GM19397 (cell line): Measurements from ENCODE around the gene CTXN1.

Experiments
- ATAC-seq: cut with Tn5 transposase; IDR thresholded peaks from one replicate; pipeline ENCODE4 v1.9.1; 2021; ENCODE audit warnings: mild to moderate bottlenecking, moderate library complexity; ENCODE audit not compliant: unreplicated experiment

CTXN1 gene

DNA sequence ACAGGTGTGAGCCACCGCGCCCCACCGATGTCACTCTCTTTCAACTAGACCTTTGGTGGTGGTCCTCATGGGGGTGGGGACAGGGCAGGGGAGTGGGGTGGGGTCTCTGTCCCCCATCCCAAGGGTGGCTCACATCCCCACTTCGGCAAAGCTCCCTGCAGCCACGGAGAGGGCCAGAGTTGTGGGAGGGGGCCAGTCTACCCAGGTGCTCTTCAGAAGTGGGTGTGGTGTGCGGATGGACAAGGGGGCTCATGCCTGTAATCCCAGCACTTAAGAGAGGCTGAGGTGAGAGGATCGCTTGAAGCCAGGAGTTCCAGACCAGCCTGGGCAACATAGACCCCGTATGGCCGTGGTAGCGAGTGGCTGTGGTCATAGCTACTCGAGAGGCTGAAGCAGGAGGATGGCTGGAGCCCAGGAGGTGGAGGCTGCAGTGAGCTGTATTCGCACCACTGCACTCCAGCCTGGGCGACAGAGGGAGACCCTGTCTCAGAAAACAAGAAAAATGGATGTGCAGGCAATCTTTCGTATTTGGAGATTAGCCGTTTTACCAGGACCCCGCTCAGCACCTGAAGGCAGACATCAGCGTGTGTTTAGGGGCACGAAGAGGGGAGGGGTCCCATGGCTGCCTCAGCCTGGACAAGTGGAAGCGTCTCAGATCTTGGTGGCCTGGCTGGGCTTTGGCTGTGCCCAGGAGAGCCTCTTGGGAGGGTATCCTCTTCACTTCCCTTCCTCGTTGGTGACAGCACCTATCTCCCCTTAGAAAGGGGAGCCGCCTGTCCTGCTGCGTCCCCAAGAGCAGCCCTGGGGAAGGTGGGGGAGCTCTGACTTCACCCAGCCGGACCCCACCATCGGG lies 10.5 kb downstream of the CTXN1 start:
- no peak for ATAC-seq

DNA sequence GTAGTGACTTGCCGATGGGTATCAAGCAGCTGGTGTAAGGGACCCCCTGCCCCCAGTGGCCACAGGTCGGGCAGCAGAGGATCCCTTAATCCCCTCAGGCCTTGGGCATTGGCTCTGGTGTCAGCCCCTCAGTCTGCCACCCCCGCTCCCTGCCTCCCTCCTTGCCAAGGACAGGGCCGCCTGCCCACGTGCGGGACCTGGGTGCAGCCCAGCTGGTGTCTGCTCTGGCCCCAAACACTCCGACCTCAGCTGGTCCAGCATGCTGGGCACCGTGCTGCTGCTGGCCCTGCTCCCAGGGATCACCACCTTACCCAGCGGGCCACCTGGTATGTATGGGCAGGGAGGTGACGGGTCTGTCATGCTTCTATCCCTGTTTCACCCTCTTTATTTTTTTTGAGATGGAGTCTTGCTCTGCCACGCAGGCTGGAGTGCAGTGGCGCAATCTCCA lies 11.3 kb downstream of the CTXN1 start, which contains the start of gene TGFBR3L:
Gene TGFBR3L, plus strand, starts transcription at position 233 of the 448 bp plus-strand sequence.
- no peak for ATAC-seq

DNA sequence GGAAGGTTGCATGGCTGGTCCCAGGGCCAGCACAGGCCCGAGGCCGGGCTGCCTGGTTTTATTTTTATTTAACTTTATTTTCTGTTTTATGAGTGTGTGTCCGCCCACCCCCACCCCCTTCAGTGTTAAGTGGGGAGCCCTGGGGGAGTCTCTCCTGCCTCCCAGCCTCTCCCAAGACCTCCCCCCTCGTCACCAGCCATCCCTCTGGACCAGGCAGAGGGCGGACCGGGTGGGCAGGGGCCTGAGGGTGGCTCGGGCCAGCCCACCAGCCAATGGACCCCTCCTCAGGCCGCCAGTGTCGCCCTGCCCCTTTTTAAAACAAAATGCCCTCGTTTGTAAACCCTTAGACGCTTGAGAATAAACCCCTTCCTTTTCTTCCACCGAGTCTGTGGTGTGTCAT lies 11.8 kb downstream of the CTXN1 start:
- ATAC-seq, result no peak

DNA sequence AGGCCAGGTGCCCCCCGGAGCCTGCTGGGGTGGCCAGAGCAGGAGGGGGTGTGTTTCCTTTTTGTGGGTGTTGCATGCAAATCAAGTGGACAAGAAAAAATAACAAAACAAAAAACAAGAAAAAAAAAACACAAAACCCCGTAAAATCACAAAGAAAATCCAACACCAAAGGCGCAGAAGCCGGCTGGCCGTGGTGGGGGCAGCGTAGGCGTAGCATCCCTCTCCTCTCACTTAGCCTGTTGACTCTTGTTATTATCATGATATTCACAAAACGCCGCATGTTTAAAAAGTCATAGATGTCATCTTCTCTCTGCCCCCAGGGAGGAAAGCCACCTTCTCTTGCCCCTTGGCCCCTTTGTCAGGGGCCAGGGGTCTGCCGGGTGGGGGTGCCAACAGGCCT lies 12.3 kb downstream of the CTXN1 start:
- no peak for ATAC-seq

DNA sequence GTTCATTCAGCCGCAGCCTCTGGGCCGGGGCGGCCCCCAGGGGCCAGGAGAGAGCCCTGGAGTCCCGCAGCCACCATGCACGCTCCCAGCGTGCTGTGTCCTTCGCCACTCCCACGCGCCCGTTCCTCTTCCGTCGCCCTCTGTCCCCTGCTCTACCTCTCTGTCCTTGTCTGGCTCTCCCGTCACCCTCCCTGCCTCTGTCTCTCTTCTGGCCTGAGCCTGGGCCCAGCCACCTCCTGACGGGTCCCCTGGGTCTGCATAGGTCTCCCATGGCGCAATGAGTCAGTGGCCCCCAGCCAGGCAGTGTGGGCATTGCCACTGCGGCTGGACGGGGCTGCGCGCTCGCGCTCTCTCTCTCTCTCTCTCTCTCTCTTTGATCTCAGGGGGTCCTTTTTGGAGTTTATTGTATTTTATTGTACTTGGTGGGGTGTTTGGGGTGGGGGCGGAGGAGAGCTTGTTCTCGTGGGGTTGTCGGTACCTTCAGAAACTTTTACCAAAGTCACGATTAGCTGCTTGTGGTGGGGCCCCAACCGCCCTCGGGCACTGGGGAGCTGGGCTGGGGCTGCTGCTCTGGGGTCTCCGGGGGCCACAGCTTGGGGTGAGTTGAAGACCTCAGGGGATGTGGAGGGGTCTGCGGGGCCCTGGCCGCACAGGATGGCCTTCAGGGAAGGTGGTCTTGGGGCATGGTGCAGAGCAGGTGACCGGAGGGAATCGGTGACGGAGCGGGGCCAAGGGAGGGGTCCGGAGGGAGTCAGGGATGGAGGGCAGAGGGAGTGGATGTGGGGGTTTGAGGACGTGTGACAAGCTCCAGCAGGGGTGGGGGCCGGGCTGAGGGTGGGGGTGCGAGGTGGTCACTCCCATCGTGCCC lies 13.0 kb downstream of the CTXN1 start:
- ATAC-seq, result no peak

DNA sequence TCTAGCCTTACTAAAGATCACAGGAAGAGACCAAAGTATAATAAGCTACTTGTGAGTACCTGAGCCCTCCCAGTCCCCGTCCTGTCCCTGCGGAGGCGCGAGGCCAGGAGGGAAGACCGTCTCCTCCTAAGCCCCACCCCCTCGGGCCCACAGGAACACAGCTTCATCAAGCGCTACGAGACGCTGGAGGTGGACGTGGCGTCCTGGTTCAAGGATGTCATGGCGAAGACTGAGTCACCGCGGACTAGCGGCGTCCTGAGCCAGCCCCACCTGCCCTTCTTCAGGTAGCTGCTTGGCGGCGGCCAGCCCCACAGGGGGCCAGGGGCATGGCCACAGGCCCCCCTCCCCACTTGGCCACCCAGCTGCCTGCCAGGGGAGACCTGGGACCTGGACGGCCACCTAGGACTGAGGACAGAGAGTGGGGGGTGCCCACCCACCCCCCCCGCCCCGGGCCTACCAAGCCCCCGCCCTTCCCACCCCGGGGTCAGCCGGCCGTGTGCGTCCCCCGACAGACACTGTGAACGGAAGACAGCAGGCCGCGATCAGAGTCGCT lies 13.7 kb downstream of the CTXN1 start:
- ATAC-seq, result no peak

DNA sequence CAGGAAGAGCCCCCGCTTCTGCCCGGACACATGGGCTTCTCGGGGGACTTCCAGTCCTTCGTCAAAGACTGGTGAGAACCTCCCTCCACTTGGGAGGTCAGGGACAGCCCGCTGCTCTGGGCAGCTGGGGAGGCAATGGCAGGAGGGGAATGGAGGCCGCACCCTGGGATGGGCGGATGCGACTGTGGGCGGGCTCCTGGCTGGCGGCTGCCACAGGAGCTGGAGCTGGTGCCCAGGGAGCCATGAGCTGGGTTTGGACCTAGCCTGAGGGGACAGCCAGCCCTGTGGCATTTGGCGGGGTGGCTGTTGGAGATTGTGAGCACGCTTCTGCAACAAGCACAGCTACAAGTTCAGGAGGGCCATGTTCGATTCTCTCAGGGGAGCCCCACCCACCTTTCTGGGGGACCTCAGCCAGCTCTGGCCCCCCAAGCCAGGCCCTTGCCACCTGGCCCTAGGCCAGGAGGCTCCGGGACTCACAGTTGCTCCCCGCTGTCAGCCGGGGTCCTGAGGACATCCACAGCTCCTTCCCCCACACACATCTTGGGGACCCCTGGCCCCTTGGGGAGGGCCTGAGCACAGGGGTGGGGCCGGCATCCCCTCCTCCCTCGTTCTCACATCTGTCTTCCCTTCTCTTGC lies 14.3 kb downstream of the CTXN1 start:
- no peak for ATAC-seq

DNA sequence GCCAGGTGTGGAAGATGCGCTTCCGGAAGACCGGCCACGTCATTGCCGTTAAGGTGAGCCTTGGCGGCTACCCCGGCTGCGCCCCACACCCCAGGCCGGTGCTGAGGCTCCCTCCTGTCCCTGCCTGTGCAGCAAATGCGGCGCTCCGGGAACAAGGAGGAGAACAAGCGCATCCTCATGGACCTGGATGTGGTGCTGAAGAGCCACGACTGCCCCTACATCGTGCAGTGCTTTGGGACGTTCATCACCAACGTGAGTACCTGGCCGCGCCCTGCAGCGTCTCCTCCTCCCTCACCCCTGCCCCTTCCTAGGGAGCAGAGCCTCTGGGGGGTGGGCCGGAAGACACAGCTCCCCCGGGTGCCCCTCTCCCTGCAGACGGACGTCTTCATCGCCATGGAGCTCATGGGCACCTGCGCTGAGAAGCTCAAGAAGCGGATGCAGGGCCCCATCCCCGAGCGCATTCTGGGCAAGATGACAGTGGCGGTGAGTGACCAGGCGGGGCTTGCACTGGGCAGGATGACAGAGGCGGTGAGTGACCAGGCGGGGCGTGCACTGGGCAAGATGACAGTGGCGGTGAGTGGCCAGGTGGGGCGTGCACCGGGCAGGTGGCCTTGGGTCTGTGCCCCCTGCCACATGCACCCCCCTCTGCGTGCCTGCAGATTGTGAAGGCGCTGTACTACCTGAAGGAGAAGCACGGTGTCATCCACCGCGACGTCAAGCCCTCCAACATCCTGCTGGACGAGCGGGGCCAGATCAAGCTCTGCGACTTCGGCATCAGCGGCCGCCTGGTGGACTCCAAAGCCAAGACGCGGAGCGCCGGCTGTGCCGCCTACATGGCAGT lies 15.4 kb downstream of the CTXN1 start:
- ATAC-seq, result no peak

DNA sequence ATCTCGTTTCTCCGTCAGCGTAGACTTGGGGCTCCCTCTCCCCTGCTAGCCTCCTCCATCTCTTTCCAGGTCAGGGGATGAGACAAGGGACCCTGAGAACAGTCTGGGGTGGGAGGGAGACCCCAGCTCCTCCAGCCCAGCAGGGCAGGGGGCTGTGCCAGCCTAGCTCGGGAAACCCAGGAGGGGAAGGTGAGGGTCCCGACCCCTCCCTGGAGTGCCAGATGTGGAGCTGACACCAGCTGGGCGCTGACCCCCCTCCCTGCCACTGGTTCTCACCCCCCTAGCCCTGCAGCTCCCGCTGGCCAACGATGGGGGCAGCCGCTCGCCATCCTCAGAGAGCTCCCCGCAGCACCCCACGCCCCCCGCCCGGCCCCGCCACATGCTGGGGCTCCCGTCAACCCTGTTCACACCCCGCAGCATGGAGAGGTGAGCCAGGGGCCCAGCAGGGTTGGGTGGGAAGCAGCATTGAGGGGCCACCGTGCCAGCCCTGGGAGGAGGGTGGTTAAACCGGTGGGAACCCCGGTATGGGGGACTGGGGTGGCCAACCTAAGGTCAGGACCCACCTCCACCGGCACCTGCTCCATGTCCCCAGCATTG lies 16.4 kb downstream of the CTXN1 start:
- ATAC-seq, result no peak

DNA sequence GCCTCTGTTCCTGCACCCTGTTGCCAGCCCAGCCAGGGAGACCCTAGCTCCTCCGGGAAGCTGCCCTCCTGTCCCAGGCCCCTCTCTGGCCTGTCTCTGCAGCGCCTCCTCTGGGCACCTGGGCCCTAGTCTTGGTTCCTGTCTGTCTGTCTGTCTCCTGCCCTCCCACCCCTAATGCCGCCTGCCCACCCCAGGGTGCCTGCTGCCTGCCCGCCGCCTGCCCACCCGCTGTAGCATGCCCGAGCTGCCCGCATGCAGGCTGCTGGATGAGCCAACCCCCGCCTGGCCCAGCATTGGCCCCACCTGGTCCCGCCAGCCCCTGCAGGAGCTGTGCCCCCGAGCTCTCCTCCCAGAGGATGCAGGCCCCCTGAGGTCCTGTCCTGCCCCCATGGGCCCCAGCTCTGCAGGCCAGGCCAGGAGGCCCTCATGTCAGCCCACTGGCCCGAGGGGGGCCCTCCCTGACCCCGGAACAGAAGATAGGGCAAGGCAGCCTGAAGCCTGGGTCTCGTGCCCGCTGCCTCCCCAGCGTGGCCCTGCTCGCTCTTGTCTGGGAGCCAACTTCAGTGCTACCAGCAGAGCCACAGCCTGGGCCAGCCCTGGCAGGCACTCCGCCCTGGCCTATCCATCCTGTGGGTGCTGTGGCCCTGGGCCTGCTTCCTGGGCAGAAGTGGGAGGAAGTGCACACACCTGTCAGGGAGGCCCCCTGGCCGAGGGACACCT lies 17.0 kb downstream of the CTXN1 start:
- ATAC-seq, result no peak

DNA sequence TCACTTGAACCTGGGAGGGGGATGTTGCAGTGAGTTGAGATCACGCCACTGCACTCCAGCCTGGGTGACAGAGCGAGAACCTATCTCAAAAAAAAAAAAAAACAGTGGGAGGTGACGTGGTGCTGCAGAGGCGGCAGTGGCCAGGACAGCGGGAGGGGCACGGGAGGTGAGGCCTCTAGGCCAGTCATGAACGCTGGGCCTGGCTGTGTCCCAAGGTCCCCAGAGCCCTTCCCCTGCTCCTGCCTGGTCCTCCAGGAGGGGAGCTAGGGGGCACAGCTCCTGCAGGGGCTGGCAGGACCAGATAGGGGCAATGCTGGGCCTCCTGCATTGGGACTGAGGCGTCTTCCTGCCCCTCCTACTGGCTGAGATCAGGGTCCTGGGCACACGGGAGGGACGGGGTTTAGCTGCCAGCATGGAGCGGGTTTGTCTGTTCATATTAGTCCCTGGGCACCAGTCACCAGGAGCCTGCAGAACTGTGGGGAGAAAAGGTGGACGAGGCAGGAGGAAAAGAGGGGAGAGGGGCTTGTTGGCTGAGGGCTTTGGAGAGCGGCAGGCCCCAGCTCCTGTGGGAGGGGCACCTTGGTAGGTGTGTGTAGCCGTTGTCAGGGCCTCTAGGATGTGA lies 17.7 kb downstream of the CTXN1 start:
- no peak for ATAC-seq

DNA sequence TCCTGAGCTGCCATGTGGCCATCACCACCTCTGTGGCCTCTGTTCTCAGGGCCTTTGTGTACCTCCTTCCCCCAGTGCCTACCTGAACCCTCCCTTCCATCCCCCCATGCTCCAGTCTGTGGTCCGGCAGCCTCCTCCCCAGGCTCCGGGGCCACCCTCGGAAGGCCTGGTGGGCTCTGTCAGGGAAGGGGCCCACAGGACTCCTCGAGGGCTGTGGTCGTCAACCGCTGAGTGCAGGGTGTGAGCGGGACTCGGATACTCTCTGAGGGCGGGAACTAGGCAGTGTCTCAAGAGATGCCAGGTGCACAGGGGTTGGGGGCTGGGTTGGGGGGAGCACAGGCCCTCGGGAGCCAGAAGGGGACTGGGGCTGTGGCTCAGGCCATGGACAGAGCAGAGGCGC lies 18.4 kb downstream of the CTXN1 start:
- no peak for ATAC-seq

DNA sequence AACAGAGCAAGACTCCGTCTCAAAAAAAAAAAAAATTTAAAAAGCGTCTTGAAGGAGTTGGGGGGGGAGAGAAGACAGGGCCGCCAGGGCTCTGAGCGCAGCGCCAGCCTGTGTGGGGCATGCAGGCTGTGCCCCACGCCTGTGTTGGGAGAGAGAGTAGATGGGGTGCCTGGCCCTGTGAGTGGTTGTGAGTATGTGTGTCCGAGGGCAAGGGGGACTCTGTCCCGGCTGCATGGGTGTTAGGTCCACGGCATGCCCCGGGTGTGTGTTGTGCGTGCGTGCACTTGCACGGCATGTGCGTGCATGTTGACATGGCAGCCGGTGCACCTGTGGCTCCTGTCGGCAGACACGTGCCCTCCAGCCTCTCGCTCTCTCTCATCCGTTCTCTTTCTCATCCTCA lies 18.8 kb downstream of the CTXN1 start:
- no peak for ATAC-seq

DNA sequence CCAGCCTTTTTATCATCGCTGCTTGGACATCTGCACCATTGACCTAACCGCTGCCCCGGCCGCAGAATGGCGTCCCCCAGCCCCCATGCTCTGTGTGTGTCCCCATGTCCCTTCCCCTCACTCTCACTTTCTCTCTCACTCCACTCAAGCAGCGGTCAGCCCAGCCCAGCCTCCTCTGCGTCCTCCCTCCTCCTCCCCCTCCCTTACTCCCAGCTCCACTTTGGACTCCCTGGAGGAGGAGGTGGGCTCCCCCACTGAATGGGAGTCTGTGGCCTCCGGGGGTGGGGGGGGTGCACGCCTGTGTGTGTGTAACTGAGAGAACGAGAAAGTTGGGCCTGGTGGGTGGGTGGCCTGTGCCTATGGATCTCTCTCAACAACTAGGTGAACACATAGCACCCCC lies 20.1 kb downstream of the CTXN1 start:
- no peak for ATAC-seq

DNA sequence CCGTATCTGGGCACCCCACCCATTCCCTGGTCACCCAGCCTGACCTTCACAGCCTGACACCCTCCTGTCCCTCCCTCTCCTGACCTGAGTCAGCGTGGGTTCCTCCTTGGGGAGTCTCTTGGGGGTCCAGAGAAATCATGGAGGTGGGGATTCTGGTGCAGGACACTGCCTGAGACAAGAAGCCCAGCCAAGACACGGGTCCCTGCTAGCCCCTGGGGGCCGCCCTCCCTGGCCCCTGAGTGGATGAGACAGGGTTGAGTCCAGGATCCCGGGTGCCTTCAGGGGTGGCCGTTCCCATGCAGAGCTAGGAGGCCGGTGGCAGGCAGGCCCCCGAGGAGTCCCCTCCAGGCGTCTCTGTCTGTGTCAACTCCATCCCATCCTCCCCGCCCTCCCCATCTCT lies 20.7 kb downstream of the CTXN1 start:
- ATAC-seq, result no peak

DNA sequence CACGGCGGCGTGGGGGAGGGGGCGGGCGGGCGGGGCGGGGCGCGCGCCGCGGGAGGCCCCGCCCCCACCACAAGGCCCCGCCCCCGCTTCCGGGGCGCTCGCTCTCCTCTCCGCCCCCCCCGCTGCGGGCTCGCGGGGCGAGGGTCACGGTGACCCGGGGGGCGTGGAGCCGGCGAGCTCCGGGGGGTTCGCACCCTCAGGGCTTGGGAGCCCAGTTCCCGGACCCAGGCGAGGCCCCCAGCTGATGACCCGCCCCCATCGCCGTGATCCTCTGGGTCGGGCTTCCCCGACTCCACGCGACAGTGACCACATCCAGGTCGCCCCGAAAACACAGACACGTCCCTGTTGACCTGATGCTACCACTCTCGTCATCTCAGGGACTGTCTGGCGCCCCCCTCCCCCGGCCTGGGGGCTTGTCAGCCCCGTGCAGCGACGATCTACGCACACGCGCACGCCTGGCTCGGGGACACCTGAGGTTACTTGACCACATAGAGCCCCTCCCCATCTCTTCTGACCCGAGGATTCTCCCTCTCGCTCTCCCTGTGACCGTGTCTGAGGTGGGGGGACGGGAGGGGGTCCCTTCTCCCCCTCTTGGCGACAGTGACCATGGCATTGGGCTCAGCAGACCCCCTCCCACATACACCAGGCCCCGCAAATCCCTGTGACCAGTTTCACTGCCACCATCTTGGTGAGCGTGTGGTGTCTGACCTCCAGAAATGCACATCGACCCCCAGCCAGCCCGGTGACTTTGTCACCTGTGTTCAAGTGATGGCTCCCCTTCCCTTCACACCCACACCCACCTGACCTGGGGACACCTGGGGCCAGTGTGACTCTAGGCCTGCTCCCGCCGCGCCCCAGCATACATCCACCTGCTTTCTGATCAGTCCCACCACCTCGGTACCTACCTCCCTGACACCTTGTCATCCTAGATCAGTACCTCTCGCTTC lies 21.6 kb downstream of the CTXN1 start:
- ATAC-seq, result peak; percentile 30

DNA sequence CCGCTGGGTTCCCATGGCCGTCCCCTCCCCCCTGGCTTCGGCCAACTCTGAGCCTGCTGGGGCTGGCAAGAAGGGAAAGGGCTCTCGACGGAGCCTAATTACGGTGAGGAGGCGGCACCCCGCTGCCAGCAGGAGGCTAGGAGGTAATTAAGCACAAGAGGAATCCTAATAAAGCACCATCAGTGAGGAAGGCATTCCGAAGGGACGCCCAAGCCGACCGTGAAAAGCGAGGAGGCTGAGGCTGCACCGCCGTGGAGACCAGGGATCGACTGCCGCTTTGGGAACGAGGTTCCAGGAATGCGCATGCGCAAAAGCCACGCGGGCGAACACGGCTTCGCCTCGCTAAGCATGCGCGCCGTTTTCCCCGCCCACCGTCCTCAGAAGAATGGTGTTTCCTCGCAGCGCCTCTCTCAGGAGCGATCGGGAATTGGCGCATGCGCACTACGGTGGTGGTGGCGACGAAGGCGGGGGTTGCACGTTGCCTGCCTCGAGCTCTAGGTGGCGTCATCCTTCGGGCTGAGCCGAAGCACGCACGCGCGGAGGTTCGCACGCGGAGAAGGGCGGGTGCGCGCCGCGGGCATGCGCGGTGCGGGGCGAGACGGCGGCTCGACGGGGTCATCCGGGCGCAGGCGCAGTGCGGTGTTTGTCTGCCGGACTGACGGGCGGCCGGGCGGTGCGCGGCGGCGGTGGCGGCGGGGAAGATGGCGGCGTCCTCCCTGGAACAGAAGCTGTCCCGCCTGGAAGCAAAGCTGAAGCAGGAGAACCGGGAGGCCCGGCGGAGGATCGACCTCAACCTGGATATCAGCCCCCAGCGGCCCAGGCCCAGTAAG lies 22.5 kb downstream of the CTXN1 start, which contains the start of gene MAP2K7:
Gene MAP2K7, plus strand, starts transcription at position 634 of the 830 bp plus-strand sequence. Its CDS starts 68 bp downstream, at position 702.
- ATAC-seq, result peak; percentile 80
